HepG2 (cell line): ENCODE results near the gene BBS5. TPM values are rescaled to one million over a fixed set of nuclear protein-coding genes. Genes with fewer than 3 reads are reported as not detected.

Experiments used
- ARHGAP35 ChIP-seq: sonication (generic); formaldehyde crosslinking; IDR thresholded peaks from 2 replicates; pipeline ENCODE4 v1.9.0; 2022; ENCODE audit warnings: mild to moderate bottlenecking, inconsistent platforms, moderate library complexity, missing genetic modification reagents, borderline replicate concordance
- BRCA1 ChIP-seq: sonication (generic); formaldehyde crosslinking; IDR thresholded peaks from 2 replicates; pipeline ENCODE4 v1.4.0; 2020; ENCODE audit warnings: missing genetic modification reagents
- FOXK1 ChIP-seq: sonication (generic); formaldehyde crosslinking; IDR thresholded peaks from 2 replicates; pipeline ENCODE4 v1.4.0; 2020; ENCODE audit warnings: low read depth, missing genetic modification reagents, borderline replicate concordance
- GATA4 ChIP-seq: sonication (generic); IDR thresholded peaks from 2 replicates; pipeline ENCODE4 v1.6.1; 2016; ENCODE audit warnings: antibody characterized with exemption, low read depth, borderline replicate concordance
- HCFC1 ChIP-seq: fragments of 150-350 bp; IDR thresholded peaks from 2 replicates; pipeline ENCODE4 v1.6.1; 2014; ENCODE audit warnings: low read depth, low read length
- HOXA3 ChIP-seq: sonication (generic); formaldehyde crosslinking; IDR thresholded peaks from 2 replicates; pipeline ENCODE4 v1.5.0; 2020; ENCODE audit warnings: missing genetic modification reagents
- KLF15 ChIP-seq: sonication (generic); formaldehyde crosslinking; IDR thresholded peaks from 2 replicates; pipeline ENCODE4 v1.8.1; 2023; ENCODE audit warnings: borderline replicate concordance, mild to moderate bottlenecking, inconsistent platforms, missing genetic modification reagents, mixed read lengths
- KLF16 ChIP-seq, 2 experiments: sonication (generic) in 1 of 2; formaldehyde crosslinking in 1 of 2; IDR thresholded peaks; 2 replicates each; pipeline versions ENCODE4 v1.6.1 to v1.8.0; 2016 to 2023; ENCODE audit warnings: missing genetic modification reagents in 2 of 2, missing compliant biosample characterization in 1 of 2
- MAFF ChIP-seq: IDR thresholded peaks from 2 replicates; pipeline ENCODE4 v1.6.1; 2011; ENCODE audit warnings: low read depth, low read length, improper control_type of control experiment
- NONO ChIP-seq, 2 experiments: fragments of 450-650 bp in 1 of 2; sonication (generic) in 1 of 2; formaldehyde crosslinking in 1 of 2; IDR thresholded peaks in 1 of 2; conservative IDR thresholded peaks in 1 of 2; 2 replicates each; pipeline versions ENCODE4 v1.6.1 to v1.8.0; 2017 to 2022; ENCODE audit warnings: mild to moderate bottlenecking in 1 of 2, missing genetic modification reagents in 1 of 2, moderate library complexity in 1 of 2
- NR2F1 ChIP-seq, 2 experiments: fragments of 450-650 bp in 1 of 2; formaldehyde crosslinking in 1 of 2; IDR thresholded peaks; 2 replicates each; pipeline versions ENCODE4 v1.5.0 to v1.6.1; 2016 to 2020; ENCODE audit warnings: mild to moderate bottlenecking in 1 of 2, missing compliant biosample characterization in 1 of 2, missing genetic modification reagents in 1 of 2, moderate library complexity in 1 of 2
- ONECUT2 ChIP-seq: sonication (generic); formaldehyde crosslinking; IDR thresholded peaks from 2 replicates; pipeline ENCODE4 v1.4.0; 2020; ENCODE audit warnings: missing genetic modification reagents
- POGK ChIP-seq: sonication (generic); formaldehyde crosslinking; conservative IDR thresholded peaks from 2 replicates; pipeline ENCODE4 v1.8.0; 2022; ENCODE audit warnings: mild to moderate bottlenecking, moderate library complexity, missing genetic modification reagents
- SIN3A ChIP-seq: IDR thresholded peaks from 2 replicates; pipeline ENCODE4 v1.6.1; 2011; ENCODE audit warnings: low read depth, mild to moderate bottlenecking, control low read depth, low read length, borderline replicate concordance
- SYNCRIP ChIP-seq: fragments of 200-400 bp; formaldehyde crosslinking; IDR thresholded peaks from 2 replicates; pipeline ENCODE4 v1.6.1; 2018; ENCODE audit warnings: mild to moderate bottlenecking, low read depth, low read length; ENCODE audit not compliant: insufficient read depth
- TEAD3 ChIP-seq: optimal IDR thresholded peaks from 2 replicates; pipeline ENCODE3; 2016; ENCODE audit warnings: borderline replicate concordance
- TSC22D2 ChIP-seq: sonication (generic); formaldehyde crosslinking; IDR thresholded peaks from 2 replicates; pipeline ENCODE4 v1.5.1; 2020; ENCODE audit warnings: missing genetic modification reagents, mild to moderate bottlenecking, borderline replicate concordance
- ZBTB44 ChIP-seq: sonication (generic); formaldehyde crosslinking; IDR thresholded peaks from 2 replicates; pipeline ENCODE4 v1.4.0; 2020; ENCODE audit warnings: missing genetic modification reagents
- polyA plus RNA-seq, 8 experiments: library from polyadenylated mRNA; depleted of rRNA in 3 of 8; stranded (reverse) in 7 of 8; unstranded in 1 of 8; fragments of >200 nt; fragmentation: Illumina TruSeq in 4 of 8; extraction: Trizol in 4 of 8; gene quantifications; 2 replicates each; pipeline versions ENCODE4 v1.2.1 to v1.2.3, GENCODE V29; 2011 to 2016; ENCODE audit warnings: low read depth in 4 of 8, missing spikeins in 1 of 8, mixed read lengths in 1 of 8; ENCODE audit not compliant: insufficient read depth in 1 of 8
- total RNA-seq, 5 experiments: library from RNA; depleted of rRNA; stranded (reverse); fragments of >200 nt; fragmentation: Illumina TruSeq; extraction: Trizol; gene quantifications; 2 replicates each; pipeline ENCODE4 v1.2.3, GENCODE V29; 2016; ENCODE audit warnings: low read depth in 1 of 5
- TF ChIP-seq, protein P1 (sequence below): sonication (generic); formaldehyde crosslinking; IDR thresholded peaks from 2 replicates; pipeline ENCODE4 v1.4.0; 2020; ENCODE audit warnings: mild to moderate bottlenecking, missing genetic modification reagents
- TF ChIP-seq, protein P2 (sequence below): sonication (generic); formaldehyde crosslinking; IDR thresholded peaks from 2 replicates; pipeline ENCODE4 v1.9.0; 2021; ENCODE audit warnings: missing genetic modification reagents, mild to moderate bottlenecking, borderline replicate concordance
- TF ChIP-seq, protein P3 (sequence below): sonication (generic); formaldehyde crosslinking; IDR thresholded peaks from 2 replicates; pipeline ENCODE4 v1.5.0; 2020; ENCODE audit warnings: missing genetic modification reagents, mild to moderate bottlenecking, borderline replicate concordance

The BBS5 gene
- total and polyA plus RNA-seq, 2 of the 13 experiments (the other 11 are each of a cell fraction or from before 2014, with no cell fraction given), result 1.8 to 4.5 TPM

GRCh38 chr2:169479257-169480078, at the start of gene BBS5 (continued):
- TF ChIP-seq FOXK1 (CRISPR knock-in tag), result peak; percentile 19; the same call in 1 of the 2 replicates
- TF ChIP-seq KLF16 (CRISPR knock-in tag; IDR thresholded peaks at IDR 0.05), result peak in 1 of 2 experiments; percentile 92; a peak in 2 of 4 replicates
- TF ChIP-seq BRCA1 (CRISPR knock-in tag), result no peak
- no peak for TF ChIP-seq SYNCRIP
- no peak for TF ChIP-seq NONO (IDR thresholded peaks at IDR 0.05)
- peak; percentile 95 for TF ChIP-seq NONO (CRISPR knock-in tag; conservative IDR thresholded peaks at IDR 0.05)
- no peak; the same call in 1 of the 2 replicates for TF ChIP-seq HCFC1
- peak in 1 of 2 experiments; percentile 27; a peak in 1 of 4 replicates for TF ChIP-seq NR2F1 (CRISPR knock-in tag; IDR thresholded peaks at IDR 0.05)
- TF ChIP-seq POGK, result peak; percentile 97
- 0 out of 2 replicates have a peak, but pooled peaks have one; percentile 34 for TF ChIP-seq ONECUT2 (CRISPR knock-in tag)
- TF ChIP-seq, protein P1, sequence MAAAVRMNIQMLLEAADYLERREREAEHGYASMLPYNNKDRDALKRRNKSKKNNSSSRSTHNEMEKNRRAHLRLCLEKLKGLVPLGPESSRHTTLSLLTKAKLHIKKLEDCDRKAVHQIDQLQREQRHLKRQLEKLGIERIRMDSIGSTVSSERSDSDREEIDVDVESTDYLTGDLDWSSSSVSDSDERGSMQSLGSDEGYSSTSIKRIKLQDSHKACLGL, result peak; percentile 83
- peak; percentile 96 for TF ChIP-seq ARHGAP35 (CRISPR knock-in tag)
- peak; percentile 83; the same call in 1 of the 2 replicates for TF ChIP-seq KLF15 (CRISPR knock-in tag)
- TF ChIP-seq, protein P2, sequence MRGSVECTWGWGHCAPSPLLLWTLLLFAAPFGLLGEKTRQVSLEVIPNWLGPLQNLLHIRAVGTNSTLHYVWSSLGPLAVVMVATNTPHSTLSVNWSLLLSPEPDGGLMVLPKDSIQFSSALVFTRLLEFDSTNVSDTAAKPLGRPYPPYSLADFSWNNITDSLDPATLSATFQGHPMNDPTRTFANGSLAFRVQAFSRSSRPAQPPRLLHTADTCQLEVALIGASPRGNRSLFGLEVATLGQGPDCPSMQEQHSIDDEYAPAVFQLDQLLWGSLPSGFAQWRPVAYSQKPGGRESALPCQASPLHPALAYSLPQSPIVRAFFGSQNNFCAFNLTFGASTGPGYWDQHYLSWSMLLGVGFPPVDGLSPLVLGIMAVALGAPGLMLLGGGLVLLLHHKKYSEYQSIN, result no peak; the same call in 1 of the 2 replicates
- peak; percentile 46 for TF ChIP-seq TEAD3 (CRISPR knock-in tag)
- TF ChIP-seq GATA4, result no peak; the same call in 1 of the 2 replicates
- TF ChIP-seq MAFF, result no peak
- peak; percentile 84 for TF ChIP-seq HOXA3 (CRISPR knock-in tag)
- peak; percentile 97; the same call in 1 of the 2 replicates for TF ChIP-seq TSC22D2 (CRISPR knock-in tag)
- TF ChIP-seq, protein P3, sequence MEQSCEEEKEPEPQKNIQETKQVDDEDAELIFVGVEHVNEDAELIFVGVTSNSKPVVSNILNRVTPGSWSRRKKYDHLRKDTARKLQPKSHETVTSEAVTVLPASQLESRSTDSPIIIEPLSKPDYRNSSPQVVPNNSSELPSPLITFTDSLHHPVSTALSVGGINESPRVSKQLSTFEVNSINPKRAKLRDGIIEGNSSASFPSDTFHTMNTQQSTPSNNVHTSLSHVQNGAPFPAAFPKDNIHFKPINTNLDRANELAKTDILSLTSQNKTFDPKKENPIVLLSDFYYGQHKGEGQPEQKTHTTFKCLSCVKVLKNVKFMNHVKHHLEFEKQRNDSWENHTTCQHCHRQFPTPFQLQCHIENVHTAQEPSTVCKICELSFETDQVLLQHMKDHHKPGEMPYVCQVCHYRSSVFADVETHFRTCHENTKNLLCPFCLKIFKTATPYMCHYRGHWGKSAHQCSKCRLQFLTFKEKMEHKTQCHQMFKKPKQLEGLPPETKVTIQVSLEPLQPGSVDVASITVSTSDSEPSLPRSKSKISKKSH, result peak; percentile 93
- TF ChIP-seq SIN3A, result peak; percentile 80; the same call in 1 of the 2 replicates
- peak; percentile 85 for TF ChIP-seq ZBTB44 (CRISPR knock-in tag)
